Amniotic epithelial cell (primary cell): Measurements from ENCODE around the gene TBPL2.
A peak's percentile ranks its signal among the peaks of the same experiment; 100 is the strongest.

ENCODE experiments used
- DNase-seq: peaks from one replicate; pipeline ENCODE4 v3.0.0-alpha.2; 2010; ENCODE audit warnings: low read depth

The TBPL2 gene

DNA sequence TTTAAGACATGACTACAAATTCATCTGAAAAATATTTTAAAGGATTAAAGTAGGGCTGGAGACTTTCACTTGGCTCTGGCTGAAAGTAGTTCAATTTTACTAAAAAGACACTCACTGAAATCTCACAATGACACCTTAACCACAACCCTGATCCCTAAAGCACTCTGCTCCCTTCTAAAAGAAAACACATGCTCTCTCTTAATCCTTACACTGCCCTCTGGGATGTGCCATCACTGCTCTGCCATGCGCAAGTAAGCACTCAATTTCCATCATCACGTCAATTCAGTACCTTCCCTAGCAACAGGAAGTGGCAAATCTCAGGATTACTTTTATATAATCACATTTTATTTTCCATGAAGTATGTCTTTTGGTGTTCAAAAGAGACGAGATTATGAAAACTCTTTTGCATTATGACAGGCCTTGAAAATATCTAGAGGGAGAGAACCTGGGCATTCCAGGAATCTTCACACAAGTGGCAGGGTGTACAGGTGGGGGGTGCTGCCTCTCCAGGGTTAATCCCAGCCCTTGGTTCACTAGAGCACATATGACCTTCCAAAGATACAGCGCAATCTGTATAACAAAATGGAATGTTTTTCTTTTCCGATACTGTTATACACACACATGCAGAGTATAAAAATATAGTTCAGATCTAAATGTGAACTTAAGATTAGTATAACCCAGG is 36.1 kb downstream of the TBPL2 start:
- no peak for DNase-seq

GRCh38 chr14:55401751-55402150 is 38.7 kb downstream of the TBPL2 start:
- DNase-seq, result no peak

DNA sequence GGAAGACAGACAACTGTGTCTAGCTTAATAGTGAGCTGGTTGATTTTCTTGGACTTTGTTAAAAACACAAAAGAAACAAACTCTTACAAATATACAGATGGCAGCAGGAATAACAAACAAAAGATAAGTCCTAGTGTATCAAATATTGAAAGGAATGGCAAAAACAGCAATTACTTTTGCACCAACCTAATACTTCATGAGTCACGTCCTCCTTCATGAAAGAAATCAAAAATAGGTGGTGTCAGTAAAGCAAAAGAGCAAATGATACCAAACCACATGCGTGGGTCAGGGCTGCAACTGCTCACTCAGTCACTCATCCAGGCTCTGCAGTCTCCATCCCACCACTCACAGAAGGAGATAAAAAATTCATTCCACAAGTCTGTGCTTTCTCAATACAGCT is 40.6 kb downstream of the TBPL2 start:
- peak; percentile 43 for DNase-seq

DNA sequence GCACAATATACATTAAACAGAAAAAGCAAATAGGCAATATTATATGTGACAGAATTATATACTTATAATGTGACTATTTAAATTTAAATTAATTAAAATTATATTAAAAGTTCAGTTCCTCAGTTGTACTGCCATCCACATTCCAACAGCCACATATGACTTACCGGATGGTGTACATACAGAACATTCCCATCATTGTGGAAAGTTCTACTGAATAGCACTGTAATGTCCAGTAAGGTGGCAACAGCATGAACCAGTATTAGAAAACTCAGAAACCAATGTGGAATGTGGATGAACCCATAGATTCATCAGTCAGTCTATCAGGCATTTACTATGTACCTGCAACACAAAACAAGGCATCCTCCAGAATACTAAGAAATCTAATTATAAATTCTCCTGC is 41.2 kb downstream of the TBPL2 start:
- no peak for DNase-seq

- DNase-seq, result peak; percentile 94
Observed at GRCh38 chr14:55398679-55399078, 41.7 kb downstream of the TBPL2 start.

DNA sequence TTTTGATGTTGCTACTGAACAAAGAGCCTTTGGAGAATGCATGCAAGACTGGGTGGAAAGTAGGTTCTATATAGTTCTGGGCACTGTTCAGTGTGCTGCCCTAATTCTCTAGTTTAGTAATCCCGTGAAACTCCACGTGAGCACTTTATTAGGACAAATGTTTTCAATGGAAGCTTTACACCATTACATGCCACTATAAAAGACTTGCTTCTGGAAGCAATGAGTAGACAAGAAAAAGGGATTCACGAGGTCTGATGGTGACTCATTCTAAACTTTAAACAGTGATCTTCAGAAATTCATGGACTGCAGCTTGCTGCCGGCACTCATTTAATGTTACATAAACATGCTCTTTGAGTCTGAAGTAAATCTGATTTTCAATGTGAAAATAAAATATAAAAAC is 51.1 kb downstream of the TBPL2 start:
- peak; percentile 82 for DNase-seq

GRCh38 chr14:55388160-55388559 is 52.3 kb downstream of the TBPL2 start:
- peak; percentile 93 for DNase-seq

GRCh38 chr14:55387121-55387520 is 53.3 kb downstream of the TBPL2 start:
- no peak for DNase-seq

DNA sequence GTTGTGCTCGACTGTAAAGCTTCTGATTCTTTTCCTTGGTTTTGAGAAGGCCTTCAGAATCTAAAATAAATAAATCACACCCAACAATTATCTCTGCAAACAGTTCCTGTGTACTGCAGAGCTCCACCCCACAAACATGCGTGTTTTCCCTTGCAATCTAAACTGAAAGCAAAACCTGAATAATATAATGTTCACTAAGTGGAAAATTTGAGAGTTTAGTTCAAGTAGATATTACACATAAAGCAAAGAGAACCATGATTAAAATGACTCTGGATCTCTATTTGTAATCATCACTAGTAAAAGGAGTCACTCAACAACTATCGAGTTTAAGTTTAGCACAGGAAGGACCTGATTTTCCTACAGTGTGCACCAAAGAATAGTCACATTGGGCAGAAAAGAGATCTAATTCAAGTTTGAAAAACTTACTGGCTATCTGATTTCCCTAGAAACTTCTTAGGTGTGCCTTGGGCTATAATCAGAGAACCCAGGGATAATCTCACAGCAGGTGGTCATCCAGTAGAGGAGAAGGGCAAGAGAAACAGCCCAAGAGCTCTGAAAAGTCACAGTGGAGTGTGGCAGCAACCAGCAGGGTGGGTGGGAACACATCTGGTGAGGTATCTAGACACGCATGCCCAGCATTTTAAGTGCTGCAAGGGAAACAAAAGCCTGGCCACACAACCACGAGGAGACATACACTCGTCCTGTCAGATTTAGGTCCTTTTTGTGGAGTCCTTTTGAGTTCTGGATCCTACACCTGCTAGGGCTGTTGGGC is 54.2 kb downstream of the TBPL2 start:
- DNase-seq, result no peak

- no peak for DNase-seq
Observed at GRCh38 chr14:55384536-55384935, 55.9 kb downstream of the TBPL2 start.

GRCh38 chr14:55383541-55384140 is 56.8 kb downstream of the TBPL2 start:
- peak; percentile 77 for DNase-seq

- DNase-seq, result peak; percentile 54
Observed at GRCh38 chr14:55383056-55383466, 57.4 kb downstream of the TBPL2 start.

GRCh38 chr14:55382483-55382882 is 57.9 kb downstream of the TBPL2 start:
- DNase-seq, result peak; percentile 75

DNA sequence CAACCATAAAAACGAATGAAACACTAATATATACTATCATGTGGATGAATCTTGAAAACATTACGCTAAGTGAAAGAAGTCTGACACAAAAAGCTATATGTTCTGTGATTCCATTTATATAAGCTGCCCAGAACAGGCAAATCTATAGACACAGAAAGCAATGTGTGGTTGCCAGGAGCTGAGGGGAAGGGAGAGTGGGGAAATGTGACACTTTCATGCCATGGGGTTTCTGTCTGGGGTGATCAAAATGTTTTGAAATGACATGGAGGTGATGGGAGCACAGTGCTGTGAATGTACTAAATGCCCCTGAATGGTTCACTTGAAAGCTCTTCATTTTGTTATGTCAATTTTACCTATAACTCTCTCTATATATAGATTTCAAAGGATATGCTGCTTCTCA is 58.9 kb downstream of the TBPL2 start:
- no peak for DNase-seq

DNA sequence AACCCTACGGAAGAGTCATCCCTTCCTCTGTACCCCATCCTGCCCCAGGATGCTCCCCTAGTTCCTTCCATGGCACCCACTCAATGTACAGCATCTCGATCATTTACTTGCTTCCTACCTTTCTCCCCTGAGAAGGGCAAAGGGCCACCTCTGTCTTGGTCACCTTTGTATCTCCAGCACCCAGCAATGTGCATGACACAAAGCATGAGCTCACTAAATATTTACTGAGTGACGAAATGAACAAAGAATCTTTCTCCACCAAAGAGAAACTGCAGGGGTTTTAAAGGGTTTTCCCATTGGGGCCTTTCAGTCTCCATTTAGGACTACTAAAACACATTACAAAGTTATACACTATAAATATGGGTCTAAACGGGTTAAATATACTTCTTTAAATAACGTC is 59.4 kb downstream of the TBPL2 start:
- no peak for DNase-seq

GRCh38 chr14:55377236-55377635 is 63.2 kb downstream of the TBPL2 start:
- no peak for DNase-seq

DNA sequence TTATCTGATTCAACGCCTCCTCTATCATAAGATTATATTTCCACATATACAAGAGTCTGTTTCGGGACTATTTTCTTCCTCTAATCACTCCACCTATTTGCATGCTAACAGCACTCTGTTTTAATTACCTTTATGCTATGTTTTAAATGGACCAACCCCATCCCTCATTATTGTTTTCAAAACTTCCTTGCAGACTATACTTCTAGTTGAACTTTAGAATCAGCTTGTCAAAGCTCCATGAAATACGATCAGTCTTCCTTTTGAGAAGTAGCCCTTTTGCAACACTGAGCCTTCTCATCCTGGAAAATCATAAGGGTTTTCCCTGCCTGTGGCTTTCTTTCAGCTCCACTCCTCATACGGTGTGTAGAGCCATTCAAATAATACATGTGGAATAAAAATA is 65.6 kb downstream of the TBPL2 start:
- DNase-seq, result no peak

- DNase-seq, result no peak
Observed at GRCh38 chr14:55373784-55374705, 66.4 kb downstream of the TBPL2 start.

DNA sequence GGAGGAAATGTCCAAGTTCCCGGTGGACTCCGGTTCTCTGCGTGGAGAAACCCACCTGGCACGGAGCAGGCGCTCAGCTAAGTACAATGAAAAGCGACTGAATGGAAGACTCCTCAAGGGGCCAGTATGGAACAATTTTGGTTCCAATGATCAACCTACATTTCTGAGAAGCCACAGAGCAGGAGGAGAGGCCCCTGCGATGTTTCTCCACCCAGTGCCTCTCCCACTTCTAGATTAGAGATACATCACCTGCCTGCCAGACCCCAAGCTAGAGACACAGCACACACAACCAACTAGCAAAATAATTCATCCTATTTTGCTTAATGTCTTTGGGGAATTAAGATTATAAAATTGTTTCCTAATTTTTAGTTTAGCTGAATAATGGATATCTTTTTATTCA is 67.6 kb downstream of the TBPL2 start:
- no peak for DNase-seq

DNA sequence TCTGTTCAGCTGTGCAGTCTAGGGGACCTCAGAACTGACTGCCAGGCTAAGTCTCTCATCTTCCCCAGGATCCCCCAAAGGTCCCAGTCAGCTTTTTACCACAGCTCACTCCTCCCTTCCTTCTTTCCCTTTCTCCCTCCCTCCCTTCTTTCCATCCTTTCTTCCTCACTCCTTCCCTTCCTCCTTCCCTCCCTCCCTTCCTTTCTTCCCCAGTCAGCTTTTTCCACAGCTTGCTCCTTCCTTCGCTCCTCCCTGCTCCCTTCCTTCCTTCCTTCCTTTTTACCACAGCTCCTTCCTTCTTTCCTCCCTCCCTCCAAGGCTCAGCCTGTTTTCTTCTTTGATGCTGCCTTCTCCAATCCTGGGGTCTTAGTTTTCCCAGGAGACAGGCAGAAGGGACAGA is 68.0 kb downstream of the TBPL2 start:
- DNase-seq, result no peak

- DNase-seq, result no peak
Observed at GRCh38 chr14:55370883-55371455, 69.4 kb downstream of the TBPL2 start.

- DNase-seq, result peak; percentile 36
Observed at GRCh38 chr14:55366271-55366670, 74.1 kb downstream of the TBPL2 start.
